Endothelial cell of umbilical vein (primary cell): ENCODE measurements around the gene ATAD1. TPM values are rescaled to one million over a fixed set of nuclear protein-coding genes. Genes with fewer than 3 reads are reported as not detected.

Experiments
- BruUV-seq: library from RNA; stranded (reverse); fragments of 400-500 nt; replicated peaks from 2 replicates; lab custom pipeline; 2021; lab: Mats Ljungman, UMichigan
- CTCF ChIA-PET: fragments of 300-600, 350-600 bp; sonication (Branson Sonifier 250); formaldehyde crosslinking; loops from one replicate; lab custom pipeline; 2021; ENCODE audit warnings: antibody characterized with exemption, inconsistent platforms; lab: Charles Lee
- POLR2A ChIA-PET: fragments of 300-600, 350-600 bp; sonication (Branson Sonifier 250); formaldehyde crosslinking; loops from one replicate; lab custom pipeline; 2021; ENCODE audit warnings: antibody characterized with exemption, inconsistent platforms; lab: Charles Lee
- DNase-seq: peaks from one replicate; pipeline ENCODE4 v3.0.0-alpha.2; 2011; ENCODE audit warnings: low read depth, low spot score
- FAIRE-seq: peaks from 2 replicates; lab custom pipeline; 2011; peaks lifted over from hg19 to GRCh38; lab: Jason Lieb, UNC
- H2AFZ ChIP-seq: 2 replicates; pipeline ENCODE4 v1.6.0; 2012; ENCODE audit warnings: low read depth, low read length, control low read depth, inconsistent platforms
- H3K27ac ChIP-seq: 2 replicates; pipeline ENCODE4 v1.5.1; 2011; ENCODE audit warnings: low read depth, mild to moderate bottlenecking, control low read depth, low read length, moderate library complexity; ENCODE audit not compliant: insufficient read depth
- H3K27me3 ChIP-seq, 2 experiments: 2 replicates each; pipeline versions ENCODE4 v1.6.0 to v1.6.1; 2011; ENCODE audit warnings: low read length in 2 of 2, mixed read lengths in 1 of 2; ENCODE audit not compliant: control insufficient read depth in 2 of 2, insufficient read depth in 2 of 2
- H3K36me3 ChIP-seq, 2 experiments: 2 replicates in 1 of 2; 3 replicates in 1 of 2; pipeline ENCODE4 v1.5.1; 2011; ENCODE audit warnings: low read length in 2 of 2, mild to moderate bottlenecking in 1 of 2, moderate library complexity in 1 of 2; ENCODE audit not compliant: control insufficient read depth in 2 of 2, insufficient read depth in 2 of 2; ENCODE audit errors: extremely low read depth in 1 of 2
- H3K4me1 ChIP-seq: 3 replicates; pipeline ENCODE4 v1.5.1; 2011; ENCODE audit warnings: mild to moderate bottlenecking, low read length; ENCODE audit not compliant: control insufficient read depth, insufficient read depth; ENCODE audit errors: extremely low read depth
- H3K4me2 ChIP-seq: 2 replicates; pipeline ENCODE4 v1.6.1; 2011; ENCODE audit warnings: low read length, control low read depth, mixed read lengths; ENCODE audit not compliant: insufficient read depth
- H3K4me3 ChIP-seq, 3 experiments: fragments of 200-600 bp in 1 of 3; sonication (generic), shearing (Covaris generic) in 1 of 3; replicated peaks in 1 of 3; 2 replicates each; pipeline ENCODE4 v1.5.1; 2011 to 2016; ENCODE audit warnings: control low read depth in 3 of 3, low read length in 3 of 3, mild to moderate bottlenecking in 2 of 3, inconsistent platforms in 1 of 3, low read depth in 1 of 3, moderate library complexity in 1 of 3; ENCODE audit not compliant: insufficient read depth in 1 of 3
- H3K79me2 ChIP-seq: 2 replicates; pipeline ENCODE4 v1.6.0; 2012; ENCODE audit warnings: low read length, inconsistent platforms; ENCODE audit not compliant: control insufficient read depth, insufficient read depth
- H3K9ac ChIP-seq: replicated peaks from 2 replicates; pipeline ENCODE3; 2011; ENCODE audit warnings: low read length, control low read depth; ENCODE audit not compliant: insufficient read depth; ENCODE audit errors: extremely low read depth
- H3K9me1 ChIP-seq: replicated peaks from 3 replicates; pipeline ENCODE4 v1.6.0; 2011; ENCODE audit warnings: mild to moderate bottlenecking, low read length; ENCODE audit not compliant: control insufficient read depth, insufficient read depth; ENCODE audit errors: extremely low read depth
- H3K9me3 ChIP-seq: replicated peaks from 2 replicates; pipeline ENCODE4 v1.5.1; 2012; ENCODE audit warnings: low read length, inconsistent platforms; ENCODE audit not compliant: control insufficient read depth, insufficient read depth
- H4K20me1 ChIP-seq: replicated peaks from 2 replicates; pipeline ENCODE3; 2011; ENCODE audit warnings: mild to moderate bottlenecking, low read length; ENCODE audit not compliant: control insufficient read depth, insufficient read depth; ENCODE audit errors: extremely low read depth
- CTCF ChIP-seq, 2 donors: IDR thresholded peaks; 1 replicate in 1 of 2; 2 replicates in 1 of 2; pipeline ENCODE4 v1.5.1; 2011; ENCODE audit warnings: low read length in 2 of 2, mild to moderate bottlenecking in 2 of 2, moderate library complexity in 2 of 2, control low read depth in 1 of 2, inconsistent platforms in 1 of 2, low read depth in 1 of 2; ENCODE audit not compliant: insufficient read depth in 1 of 2; ENCODE audit errors: extremely low read depth in 1 of 2
- EZH2 ChIP-seq: IDR thresholded peaks from 2 replicates; pipeline ENCODE4 v1.6.1; 2012; ENCODE audit warnings: borderline replicate concordance, low read depth, mild to moderate bottlenecking, moderate library complexity, low read length, inconsistent platforms; ENCODE audit not compliant: severe bottlenecking
- FOS ChIP-seq: IDR thresholded peaks from 2 replicates; pipeline ENCODE4 v1.6.1; 2011; ENCODE audit warnings: mild to moderate bottlenecking, low read length, moderate library complexity, borderline replicate concordance; ENCODE audit not compliant: insufficient read depth
- GATA2 ChIP-seq: IDR thresholded peaks from 2 replicates; pipeline ENCODE4 v1.7.0; 2011; ENCODE audit warnings: low read depth, mild to moderate bottlenecking, moderate library complexity, mixed read lengths, low read length; ENCODE audit not compliant: insufficient read length, insufficient read depth
- JUN ChIP-seq: IDR thresholded peaks from 2 replicates; pipeline ENCODE4 v1.6.1; 2011; ENCODE audit warnings: borderline replicate concordance, low read depth; ENCODE audit not compliant: insufficient read length, insufficient read depth
- MAX ChIP-seq: IDR thresholded peaks from 2 replicates; pipeline ENCODE4 v1.6.1; 2011; ENCODE audit not compliant: insufficient read depth, insufficient read length
- MYC ChIP-seq: IDR thresholded peaks from one replicate; pipeline ENCODE4 v1.6.1; 2011; ENCODE audit warnings: mild to moderate bottlenecking, low read depth, low read length
- POLR2A ChIP-seq: IDR thresholded peaks from 2 replicates; pipeline ENCODE4 v1.6.1; 2012; ENCODE audit warnings: low read depth, mild to moderate bottlenecking, control low read depth, low read length
- POLR2AphosphoS5 ChIP-seq: IDR thresholded peaks from 2 replicates; pipeline ENCODE4 v1.6.1; 2012; ENCODE audit warnings: low read depth, mild to moderate bottlenecking, control low read depth, low read length, moderate library complexity; ENCODE audit not compliant: insufficient read depth
- dilution Hi-C: fragments of 300-500 bp; cut with MboI; formaldehyde crosslinking; loops from one replicate; pipeline ENCODE4 v1.15.0; 2019; ENCODE audit warnings: low sequenced_read_pairs; ENCODE audit not compliant: extremely low pct_ligation_motif_present
- intact Hi-C: fragments of 100-400 bp; cut with micrococcal nuclease; formaldehyde crosslinking; loops from one replicate; pipeline ENCODE4 v1.10.0; 2022
- polyA plus RNA-seq, 4 experiments: library from polyadenylated mRNA; depleted of rRNA in 3 of 4; stranded (reverse) in 3 of 4; unstranded in 1 of 4; fragments of >200 nt; gene quantifications; 2 replicates each; pipeline versions ENCODE4 v1.2.1 to v1.2.3, GENCODE V29; 2011 to 2012; ENCODE audit warnings: missing spikeins in 1 of 4
- total RNA-seq: library from RNA; stranded (reverse); gene quantifications from 2 replicates; pipeline ENCODE4 v1.2.3, GENCODE V29; 2021

ATAD1 gene
- total and polyA plus RNA-seq, 2 donors (not counting 3 experiments of a cell fraction or from before 2014, with no cell fraction given) = 5.2 to 25.8 TPM

GRCh38 chr10:87763086-87763861, 54.8 kb downstream of the ATAD1 start:
- intact Hi-C loops = no loop called here
- Histone ChIP-seq H4K20me1 (no peaks in the 10 kb centered on the region), H3K79me2 (no peaks in the 10 kb centered on the region), H3K36me3 (peaks cover 0 to 3% of the 10 kb centered on the region in 2 experiments), H3K9me3 (no peaks in the 10 kb centered on the region), H2AFZ (no peak overlapping the region), H3K27me3 (no peaks in the 10 kb centered on the region), H3K9me1 (peaks cover 2% of the 10 kb centered on the region), H3K4me2 (no peak overlapping the region), H3K27ac (no peak overlapping the region), H3K9ac (no peak overlapping the region), H3K4me1 (peaks cover 29% of the 10 kb centered on the region), H3K4me3 (no peak overlapping the region)
- DNase-seq (no peak), FAIRE-seq (no peak)
- no peak for TF ChIP-seq GATA2
- TF ChIP-seq MAX = no peak
- TF ChIP-seq MYC = no peak
- no peak for TF ChIP-seq POLR2A
- TF ChIP-seq POLR2AphosphoS5 = no peak
- no peak for TF ChIP-seq CTCF (IDR thresholded peaks at IDR 0.05; ENCODE audit: extremely low read depth in 1 of 2, insufficient read depth in 1 of 2, low read depth in 1 of 2, low read length in 2 of 2)
- no peak for TF ChIP-seq JUN
- no peak for TF ChIP-seq EZH2
- no peak for TF ChIP-seq FOS
- dilution Hi-C loops = no loop called here
- POLR2A ChIA-PET = no interaction called here
- CTCF ChIA-PET = interaction anchor here (0.9 to 3.8 kb wide), 5 partner anchors 10 to 230 kb away, joined by 3 to 23 read pairs (median 4); partner anchors contain the start of gene PAPSS2
- no TSS peak for BruUV-seq
